HG02610 (cell line): ENCODE results near the gene CDKN2A.
"Not testable (repeated sequence)": the region's sequence is repeated elsewhere in the genome, so short reads cannot be mapped to it uniquely, and the experiment has no call there.

Source experiments
- ATAC-seq: cut with Tn5 transposase; IDR thresholded peaks from one replicate; pipeline ENCODE4 v1.9.1; 2021; ENCODE audit warnings: mild to moderate bottlenecking, moderate library complexity; ENCODE audit not compliant: unreplicated experiment

The CDKN2A gene

DNA sequence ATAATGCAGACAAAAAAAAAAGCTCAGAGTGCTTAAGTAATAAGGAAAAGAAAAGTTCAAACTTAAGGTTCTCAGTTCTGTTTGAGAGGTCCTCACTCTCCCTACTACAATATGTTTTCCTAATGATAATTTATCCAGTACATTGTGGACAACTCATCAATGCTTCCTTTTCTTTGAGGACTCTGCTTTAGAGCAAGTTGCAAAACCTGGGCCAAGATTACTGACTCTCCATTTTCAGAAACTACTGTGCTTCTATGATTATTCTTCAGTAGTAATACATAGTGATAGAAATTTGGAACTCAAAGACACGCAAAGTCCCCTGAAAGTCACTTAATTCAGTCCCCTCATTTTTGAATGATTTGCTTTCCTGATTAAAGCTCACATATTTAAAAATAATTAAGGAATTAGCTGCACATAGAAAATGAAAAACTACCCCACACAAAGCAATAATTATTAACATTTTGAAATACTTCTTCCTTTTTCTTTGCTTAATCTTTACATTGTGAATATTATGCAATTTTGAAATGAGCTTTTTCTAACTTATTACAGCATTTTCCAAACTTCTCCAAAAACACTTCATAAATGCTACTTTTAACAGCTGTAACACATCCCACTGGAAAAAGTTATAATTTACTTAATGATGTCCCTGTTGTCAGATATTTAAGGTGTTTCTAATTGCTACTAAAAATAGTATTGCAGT lies 11.2 kb downstream of the CDKN2A start:
- no peak for ATAC-seq

DNA sequence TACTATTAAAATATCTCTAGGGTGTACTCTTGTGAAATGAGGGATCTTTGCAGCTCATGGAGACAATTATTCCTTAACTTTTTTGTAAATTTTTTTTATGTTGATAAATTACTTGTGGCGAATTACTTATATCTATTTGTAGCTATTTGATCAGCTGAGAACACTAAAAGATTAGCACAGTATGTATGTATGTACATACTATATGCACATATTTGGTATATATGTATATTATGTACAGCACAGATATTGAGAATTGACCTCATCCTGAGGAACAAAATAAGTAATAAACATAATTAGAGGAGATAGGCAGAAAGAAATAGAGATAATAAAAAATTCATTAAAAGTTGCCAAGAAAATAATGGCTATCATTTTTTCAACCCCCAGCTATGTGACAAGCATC lies 11.8 kb downstream of the CDKN2A start:
- ATAC-seq = no peak

DNA sequence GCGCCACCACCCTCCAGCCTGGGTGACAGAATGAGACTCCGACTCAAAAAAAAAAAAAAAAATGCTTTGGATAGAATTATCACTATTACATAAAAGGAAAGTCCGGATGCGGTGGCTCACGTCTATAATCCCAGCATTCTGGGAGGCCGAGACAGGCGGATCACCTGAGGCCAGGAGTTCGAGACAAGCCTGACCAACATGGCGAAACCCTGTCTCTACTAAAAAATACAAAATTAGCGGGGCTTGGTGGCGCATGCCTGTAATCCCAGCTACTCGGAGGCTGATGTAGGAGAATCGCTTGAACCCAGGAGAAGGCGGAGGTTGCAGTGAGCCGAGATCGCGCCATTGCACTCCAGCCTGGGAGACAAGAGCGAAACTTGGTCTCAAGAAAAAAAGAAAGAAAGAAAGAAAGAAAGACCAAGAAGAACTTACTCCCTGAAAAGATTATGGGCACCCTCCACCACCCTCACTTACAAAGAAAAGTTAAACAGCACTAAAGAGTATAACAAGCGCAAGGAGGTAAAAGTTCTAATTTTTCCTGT lies 17.8 kb downstream of the CDKN2A start:
- no peak for ATAC-seq

DNA sequence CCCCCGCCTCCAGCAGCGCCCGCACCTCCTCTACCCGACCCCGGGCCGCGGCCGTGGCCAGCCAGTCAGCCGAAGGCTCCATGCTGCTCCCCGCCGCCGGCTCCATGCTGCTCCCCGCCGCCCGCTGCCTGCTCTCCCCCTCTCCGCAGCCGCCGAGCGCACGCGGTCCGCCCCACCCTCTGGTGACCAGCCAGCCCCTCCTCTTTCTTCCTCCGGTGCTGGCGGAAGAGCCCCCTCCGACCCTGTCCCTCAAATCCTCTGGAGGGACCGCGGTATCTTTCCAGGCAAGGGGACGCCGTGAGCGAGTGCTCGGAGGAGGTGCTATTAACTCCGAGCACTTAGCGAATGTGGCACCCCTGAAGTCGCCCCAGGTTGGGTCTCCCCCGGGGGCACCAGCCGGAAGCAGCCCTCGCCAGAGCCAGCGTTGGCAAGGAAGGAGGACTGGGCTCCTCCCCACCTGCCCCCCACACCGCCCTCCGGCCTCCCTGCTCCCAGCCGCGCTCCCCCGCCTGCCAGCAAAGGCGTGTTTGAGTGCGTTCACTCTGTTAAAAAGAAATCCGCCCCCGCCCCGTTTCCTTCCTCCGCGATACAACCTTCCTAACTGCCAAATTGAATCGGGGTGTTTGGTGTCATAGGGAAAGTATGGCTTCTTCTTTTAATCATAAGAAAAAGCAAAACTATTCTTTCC lies 19.3 kb downstream of the CDKN2A start:
- ATAC-seq = peak; percentile 47

DNA sequence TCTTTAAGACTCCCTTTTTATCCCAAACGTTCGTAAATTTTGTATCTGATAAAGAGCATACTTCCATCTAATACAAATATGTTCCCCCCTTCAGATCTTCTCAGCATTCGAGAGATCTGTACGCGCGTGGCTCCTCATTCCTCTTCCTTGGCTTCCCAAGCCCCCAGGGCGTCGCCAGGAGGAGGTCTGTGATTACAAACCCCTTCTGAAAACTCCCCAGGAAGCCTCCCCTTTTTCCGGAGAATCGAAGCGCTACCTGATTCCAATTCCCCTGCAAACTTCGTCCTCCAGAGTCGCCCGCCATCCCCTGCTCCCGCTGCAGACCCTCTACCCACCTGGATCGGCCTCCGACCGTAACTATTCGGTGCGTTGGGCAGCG lies 19.9 kb downstream of the CDKN2A start:
- ATAC-seq = no peak

DNA sequence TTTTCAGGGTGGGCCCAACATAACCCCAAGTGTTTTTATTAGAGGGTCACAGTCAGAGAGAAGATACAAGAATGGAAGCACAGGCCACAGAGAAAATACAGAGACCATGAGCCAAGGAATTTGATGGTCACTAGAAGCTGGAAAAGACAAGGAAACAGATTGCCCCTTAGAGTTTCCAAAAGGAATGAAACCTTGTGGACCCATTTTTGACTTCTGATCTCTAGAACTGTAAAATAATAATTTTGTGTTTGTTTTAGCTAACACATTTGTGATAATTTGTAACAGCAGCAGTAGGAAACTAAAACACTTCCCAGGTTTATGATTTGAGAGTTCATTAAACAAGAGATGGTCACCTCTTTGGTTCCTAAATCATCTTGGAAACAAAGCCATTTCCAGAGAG lies 21.8 kb downstream of the CDKN2A start:
- no peak for ATAC-seq

DNA sequence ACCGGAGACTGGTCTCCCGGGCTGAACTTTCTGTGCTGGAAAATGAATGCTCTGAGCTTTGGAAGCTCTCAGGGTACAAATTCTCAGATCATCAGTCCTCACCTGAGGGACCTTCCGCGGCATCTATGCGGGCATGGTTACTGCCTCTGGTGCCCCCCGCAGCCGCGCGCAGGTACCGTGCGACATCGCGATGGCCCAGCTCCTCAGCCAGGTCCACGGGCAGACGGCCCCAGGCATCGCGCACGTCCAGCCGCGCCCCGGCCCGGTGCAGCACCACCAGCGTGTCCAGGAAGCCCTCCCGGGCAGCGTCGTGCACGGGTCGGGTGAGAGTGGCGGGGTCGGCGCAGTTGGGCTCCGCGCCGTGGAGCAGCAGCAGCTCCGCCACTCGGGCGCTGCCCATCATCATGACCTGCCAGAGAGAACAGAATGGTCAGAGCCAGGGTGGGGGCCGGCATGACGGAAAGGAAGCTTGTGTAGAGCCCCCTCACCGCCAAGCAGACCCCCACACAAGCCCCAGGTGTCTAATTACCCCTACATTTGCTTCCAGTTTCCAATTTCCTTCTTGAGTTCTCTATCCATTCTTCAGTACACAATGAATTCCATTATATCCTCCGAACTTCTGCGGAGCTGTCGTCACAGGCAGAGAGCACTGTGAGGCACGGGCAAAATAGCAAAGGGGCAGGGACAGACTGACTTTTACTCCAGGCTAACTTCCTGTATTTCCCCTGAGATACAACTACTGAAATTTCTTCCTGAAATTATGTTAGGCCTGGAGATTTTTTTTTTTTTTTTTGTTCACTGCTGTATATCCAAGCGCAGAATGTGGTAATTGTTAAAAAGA lies 23.2 kb downstream of the CDKN2A start:
- ATAC-seq = no peak

DNA sequence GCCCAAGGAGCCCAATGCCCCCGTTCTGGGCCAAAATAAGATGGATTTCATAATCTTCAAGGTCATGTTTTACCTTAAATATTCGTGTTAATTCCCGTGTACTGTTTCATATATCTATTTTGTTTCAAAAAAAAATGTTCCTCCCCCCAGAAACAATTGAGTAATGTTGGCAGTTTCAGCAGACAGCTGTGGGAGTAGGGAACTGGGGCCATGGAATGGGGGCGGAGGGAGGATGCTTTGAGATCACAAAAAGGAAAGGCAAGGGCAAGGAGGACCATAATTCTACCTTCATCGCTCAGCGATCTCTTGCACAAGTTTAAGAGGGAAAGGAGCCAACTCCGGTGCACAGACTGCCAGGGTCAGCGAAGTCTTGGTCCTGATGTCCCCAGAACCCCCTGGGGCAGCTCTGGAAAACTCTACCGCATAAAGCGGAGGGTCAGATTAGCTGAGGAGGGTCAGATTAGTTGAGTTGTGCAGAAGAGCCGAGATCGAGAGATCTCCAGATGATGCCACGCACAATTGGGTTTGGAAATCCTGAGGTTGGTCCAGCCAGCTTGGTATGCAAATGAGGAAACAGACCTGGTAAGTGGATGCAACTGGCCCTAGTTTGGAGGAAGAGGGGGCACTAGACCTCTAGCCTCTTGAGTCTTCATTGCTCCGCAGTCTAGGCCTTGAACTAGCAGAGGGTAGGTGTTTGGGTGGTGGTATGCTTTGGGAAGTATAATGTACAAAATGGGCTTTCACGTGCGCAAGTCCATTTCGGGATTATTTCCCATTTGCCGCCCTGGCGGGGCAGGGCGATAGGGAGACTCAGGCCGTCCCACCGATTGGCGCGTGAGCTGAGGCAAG lies 24.0 kb downstream of the CDKN2A start:
- no peak for ATAC-seq

DNA sequence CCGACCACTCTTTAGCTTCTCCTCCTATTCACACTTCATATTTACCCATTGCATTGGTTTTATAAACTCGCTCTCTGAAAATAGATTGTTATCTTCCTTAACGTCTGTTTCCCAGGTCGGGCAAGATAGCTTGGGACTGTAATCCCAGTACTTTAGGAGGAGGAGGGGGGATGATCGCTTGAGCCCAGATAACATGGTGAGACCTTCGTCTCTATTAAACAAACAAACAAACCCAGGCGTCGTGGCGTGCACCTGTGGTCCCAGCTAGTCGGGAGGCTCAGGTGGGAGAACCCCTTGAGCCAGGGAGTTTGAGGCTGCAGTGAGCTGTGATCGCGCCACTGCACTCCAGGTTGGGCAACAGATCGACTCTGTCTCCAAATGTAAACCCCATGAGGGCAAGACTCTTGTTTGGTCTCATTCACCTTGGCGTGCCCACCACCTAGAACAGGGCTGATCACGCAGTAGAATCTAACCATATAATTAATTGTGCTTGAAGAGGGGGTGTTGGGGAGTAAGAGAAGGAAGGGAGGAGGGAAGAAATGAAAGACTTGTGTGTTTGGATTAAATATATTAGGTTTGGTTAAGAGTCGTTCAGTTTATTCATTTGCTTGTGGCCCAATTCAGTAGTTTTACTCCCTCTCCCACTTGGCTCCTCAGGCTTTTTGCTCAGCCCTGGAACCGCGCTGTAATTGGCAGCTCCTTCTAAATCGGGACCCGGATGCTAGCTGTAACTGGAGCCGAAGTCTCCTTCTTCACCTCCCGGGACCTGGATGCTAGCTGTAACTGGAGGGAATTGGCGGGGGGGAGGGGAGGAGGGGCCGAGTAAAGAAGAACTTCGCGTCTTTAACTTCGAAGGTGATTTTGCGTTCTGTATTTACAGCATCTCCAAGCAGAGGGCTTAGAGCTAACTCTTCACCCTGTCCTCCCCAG lies 24.9 kb downstream of the CDKN2A start:
- no peak for ATAC-seq

DNA sequence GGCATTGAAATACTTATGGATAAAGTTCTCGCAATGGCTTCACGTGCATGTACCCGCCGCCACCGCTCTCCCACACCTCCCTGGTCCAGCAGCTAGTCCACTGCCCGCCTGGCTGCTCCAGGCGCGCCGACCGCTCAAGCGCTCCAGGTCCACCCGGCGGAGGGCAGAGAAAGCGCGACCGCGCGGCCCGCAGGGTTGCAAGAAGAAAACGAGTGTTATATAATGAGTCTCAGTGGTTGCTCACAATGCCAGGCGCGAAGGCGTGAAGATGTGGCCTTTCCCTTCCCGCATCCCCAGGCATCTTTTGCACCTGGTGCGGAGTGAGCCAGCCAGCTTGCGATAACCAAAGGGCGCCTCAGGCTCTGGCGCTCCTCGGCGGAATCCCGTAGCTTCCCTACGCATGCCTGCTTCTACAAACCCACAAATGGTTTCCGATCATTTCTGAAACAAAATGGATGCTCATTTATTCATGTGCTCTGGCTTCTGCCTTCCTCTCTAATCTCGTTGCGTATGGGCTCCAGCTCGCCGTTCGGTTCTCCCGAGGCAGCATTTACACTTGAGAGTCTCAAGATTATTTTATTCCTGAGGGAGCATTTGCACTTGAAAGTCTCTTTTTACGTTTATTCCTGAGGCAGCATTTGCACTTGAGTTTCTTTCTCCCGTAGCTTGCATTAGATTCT lies 25.7 kb downstream of the CDKN2A start:
- ATAC-seq = no peak

DNA sequence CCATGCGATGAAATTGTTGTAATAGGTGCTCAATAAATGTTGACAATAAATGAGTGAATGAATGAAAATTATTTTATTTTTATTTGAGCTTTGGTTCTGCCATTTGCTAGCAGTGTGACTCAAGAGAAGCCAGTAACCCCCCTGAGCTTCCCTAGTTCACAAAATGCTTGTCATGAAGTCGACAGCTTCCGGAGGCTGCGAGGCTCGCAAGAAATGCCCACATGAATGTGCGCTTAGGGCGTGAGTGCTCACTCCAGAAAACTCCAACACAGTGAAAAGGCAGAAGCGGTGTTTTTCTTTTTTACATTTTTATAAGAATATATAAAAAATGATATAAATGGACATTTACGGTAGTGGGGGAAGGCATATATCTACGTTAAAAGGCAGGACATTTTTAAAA lies 26.5 kb downstream of the CDKN2A start:
- no peak for ATAC-seq

DNA sequence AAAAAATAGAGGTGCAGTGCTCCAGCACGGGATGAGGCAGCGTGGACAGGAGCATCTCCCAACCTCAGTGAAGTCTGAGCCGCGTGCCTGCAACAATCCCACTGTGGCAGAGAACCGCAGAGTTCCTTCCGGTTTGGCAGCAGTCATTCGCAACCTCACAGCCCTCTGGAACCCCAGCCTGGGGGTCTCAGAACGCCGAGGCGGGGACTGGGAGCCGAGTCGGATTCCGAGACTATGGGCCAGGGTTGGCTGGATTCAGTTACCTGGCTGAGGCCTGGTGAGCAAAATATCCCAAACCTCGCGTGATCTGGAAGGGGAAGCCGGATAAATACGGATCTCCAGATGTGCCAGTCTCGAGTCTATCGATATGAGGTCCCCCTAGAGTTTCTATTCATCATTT lies 27.0 kb downstream of the CDKN2A start:
- ATAC-seq = no peak

DNA sequence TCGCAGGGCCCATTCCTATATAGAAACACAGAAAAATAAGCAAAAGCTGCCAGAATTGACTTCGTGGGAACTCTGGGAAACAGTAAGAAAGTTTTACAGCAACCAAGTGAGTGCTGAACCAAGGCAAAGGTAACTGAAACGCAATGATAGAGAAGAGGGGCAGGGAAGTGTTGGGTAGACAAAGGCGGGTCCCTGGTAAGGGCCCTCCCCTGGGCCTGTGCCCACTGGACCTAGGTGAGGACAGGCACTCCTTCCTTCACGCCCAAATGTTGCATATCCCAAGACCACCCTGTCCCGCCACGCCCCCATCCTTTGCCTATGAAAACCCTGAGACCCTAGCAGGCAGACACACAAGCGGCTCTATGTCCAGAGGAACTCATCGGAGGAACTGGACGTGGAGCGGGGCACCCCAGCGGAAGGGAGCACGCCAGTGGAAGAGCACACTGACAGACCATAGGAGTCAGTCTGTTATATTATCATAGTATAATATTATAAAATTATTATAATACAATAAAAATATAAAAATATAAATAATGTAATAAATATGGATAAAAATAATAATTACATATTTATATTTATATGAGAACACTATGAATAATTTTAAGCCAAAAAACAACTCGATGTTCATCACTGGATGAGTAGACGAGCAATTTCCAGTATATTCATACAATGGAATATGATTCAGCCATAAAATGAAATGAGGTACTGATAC lies 27.9 kb downstream of the CDKN2A start:
- ATAC-seq = no peak

DNA sequence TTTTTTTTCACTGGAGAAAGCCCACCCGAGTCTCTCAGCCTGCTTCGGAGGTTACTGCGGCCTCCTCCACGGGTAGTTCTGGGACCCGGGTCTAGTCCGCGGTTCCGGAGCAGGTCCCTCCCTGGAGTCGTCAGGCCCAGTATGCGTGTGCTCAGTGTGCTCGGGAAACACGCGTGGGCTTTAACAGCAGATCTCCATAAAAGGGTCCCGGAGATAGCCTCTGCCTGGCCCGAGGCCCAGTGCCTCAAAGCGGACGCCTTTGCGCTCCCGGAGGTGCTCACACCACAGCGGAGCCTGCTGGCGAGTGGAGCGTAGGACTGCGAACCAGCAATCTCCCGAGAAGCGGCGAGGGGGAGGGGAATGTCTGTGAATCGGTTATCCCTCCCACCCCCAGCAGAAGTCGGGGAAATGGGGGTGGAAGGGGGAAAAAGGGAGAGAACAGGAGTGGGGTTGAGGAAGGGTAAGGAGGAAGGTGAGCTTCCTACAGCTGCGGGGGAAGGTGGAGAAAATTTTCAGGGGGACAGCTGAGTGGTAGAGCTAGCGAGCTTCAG lies 28.7 kb downstream of the CDKN2A start:
- ATAC-seq = peak; percentile 79

DNA sequence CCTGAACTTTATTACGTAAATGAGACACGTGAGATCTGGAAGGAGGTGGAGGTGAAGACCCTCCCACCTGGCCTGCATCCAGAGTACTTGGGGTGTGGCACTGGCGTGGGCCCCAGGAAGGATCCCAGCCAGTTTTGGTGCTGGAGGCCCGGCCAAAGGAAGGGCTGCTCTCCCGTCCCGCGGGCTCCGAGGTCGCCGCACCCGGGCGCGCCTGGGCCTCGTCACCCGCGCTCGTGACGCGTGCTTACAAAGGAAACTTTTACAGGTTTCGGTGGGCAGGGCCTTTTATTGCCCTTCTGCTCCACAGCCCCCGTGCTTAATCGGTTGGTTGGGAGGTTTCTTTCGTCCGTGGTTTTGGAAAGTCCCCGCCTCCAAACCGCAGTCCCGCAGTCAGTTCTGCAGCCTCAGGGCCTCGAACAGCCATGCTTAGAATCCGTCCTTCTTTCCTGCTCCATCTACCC lies 29.2 kb downstream of the CDKN2A start:
- peak; percentile 40 for ATAC-seq

DNA sequence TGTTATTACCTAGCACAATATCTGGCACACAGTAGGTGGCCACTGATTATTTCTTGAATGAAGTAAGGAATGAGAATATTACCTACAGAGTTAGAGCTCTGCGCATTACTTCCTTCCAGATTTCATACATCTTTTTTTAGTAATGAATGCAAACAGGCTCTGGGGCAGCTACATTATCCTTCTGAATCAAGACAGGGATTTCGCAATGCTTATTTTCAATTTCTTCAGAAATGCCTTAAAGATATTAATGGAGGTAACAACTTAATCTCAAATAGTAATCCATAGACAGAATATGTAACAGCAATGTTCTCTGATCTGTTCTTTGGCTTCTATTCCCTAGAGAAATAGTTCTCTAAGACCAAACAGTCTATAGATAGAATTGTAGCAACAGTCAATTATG lies 32.6 kb downstream of the CDKN2A start:
- ATAC-seq = no peak

DNA sequence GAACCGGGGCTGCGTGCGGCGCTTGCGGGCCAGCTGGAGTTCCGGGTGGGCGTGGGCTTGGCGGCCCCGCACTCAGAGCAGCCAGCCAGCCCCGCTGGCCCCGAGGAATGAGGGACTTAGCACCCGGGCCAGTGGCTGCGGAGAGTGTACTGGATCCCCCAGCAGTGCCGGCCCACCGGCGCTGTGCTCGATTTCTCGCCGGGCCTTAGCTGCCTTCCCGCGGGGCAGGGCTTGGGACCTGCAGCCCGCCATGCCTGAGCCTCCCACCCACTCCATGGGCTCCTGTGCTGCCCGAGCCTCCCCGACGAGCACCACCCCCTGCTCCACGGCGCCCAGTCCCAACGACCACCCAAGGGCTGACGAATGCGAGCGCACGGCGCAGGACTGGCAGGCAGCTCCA lies 34.9 kb downstream of the CDKN2A start:
- ATAC-seq = not testable (repeated sequence)

DNA sequence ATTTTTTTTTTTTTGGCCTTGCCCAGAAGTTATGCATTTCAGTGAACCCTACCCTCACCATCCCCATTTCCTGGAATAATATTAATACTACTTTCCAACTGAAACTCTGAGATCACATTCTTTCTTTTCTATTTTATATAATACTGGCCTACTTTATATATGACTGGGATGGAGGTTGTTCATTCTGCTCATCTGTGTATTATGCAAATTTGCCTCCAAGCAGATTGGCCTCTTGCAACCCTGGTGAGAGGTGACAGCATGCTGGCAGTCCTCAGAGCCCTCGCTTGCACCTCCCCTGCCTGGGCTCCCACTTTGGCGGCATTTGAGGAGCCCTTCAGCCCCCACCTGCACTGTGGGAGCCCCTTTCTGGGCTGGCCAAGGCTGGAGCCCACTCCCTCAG lies 35.4 kb downstream of the CDKN2A start:
- no peak for ATAC-seq
